NCI-H748 (cell line): Measurements from ENCODE around the gene NAT8.
"Not testable (repeated sequence)": the region's sequence is repeated elsewhere in the genome, so short reads cannot be mapped to it uniquely, and the experiment has no call there.

Experiments
- DNase-seq: peaks from one replicate; lab custom pipeline; 2025; ENCODE audit not compliant: unreplicated experiment; lab: John Stamatoyannopoulos, UW

Gene NAT8

DNA sequence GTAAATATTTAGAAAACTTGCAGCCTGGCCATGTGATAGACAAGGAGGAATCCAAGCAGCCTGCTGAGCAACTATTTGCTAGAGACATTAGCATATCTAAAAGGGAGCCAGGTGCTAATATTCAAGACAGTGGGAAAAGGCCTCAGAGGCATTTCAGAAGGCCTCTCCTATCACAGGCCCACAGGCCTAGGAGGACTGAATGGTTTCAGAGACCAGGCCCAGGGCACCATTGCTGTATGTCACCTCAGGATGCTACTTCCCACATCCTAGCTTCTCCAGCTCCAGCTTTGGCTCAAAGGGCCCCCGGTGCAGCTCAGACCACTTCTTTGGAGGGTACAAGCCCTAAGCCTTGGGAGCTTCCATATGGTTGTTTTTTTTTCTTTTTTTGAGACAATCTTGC, 3.8 kb downstream of the NAT8 start:
- DNase-seq: no peak

GRCh38 chr2:73636977-73637376, 5.2 kb downstream of the NAT8 start:
- DNase-seq: not testable (repeated sequence)

- not testable (repeated sequence) for DNase-seq
These were observed 11.5 kb downstream of the NAT8 start for GRCh38 chr2:73630662-73631266.

DNA sequence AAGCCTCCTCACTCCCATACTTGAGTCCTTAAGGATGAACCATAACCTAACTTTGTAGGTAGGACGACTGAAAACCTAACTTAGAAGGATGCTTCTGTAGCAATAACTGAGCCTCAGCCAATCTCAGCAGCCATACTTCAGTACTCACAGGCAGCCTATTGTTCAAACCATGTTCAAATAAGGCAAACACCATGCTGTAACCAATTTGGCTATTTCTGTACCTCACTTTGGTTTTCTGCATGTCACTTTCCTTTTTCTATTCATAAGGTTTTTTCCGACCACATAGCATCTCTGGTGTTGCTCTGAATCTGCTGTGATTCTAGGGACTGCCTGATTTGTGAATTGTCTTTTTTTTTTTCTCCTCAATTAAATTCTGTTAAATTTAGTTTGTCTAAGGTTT, 13.7 kb downstream of the NAT8 start:
- not testable (repeated sequence) for DNase-seq

DNA sequence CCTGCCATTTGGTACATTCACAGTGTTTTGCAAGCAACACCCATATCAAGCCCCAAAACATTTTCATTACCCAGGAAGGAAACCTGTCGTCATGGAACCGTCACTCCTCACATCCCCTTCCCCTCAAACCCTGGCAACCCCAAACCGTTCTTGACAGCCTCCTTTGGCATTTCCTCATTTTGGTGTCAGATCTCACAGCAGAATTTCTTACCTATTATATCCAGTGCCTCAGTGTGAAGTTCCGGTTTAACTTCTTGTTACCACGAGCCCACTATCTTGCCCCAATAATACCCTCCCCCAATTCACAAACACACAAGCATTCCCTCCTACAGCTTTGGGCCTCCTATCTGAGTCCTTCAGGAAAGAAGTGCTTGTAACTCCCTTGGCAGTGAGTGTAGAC, 16.0 kb downstream of the NAT8 start:
- DNase-seq: not testable (repeated sequence)

- not testable (repeated sequence) for DNase-seq
These were observed 17.6 kb downstream of the NAT8 start for GRCh38 chr2:73624625-73625024.

GRCh38 chr2:73624036-73624435, 18.2 kb downstream of the NAT8 start:
- DNase-seq: not testable (repeated sequence)

- not testable (repeated sequence) for DNase-seq
These were observed 22.3 kb downstream of the NAT8 start for GRCh38 chr2:73619925-73620324.

DNA sequence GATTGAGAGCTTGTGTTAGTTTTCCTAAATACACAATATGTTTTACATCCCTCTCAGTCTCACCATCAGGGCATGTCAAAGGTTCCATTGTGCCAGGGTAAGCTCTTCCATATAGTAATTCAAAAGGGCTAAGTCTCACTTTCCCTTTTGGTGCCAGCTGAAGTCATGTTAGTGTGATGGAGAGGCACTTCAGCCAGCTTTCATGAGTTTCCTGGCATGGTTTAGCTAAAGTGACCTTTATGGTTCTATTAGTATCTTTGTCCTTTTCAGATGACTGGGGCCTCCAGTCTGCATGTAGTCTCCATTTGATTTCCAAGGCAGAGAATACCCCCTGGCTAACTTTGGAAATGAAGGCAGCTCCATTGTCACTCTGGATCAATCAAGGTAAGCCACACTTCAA, 27.2 kb downstream of the NAT8 start:
- no peak for DNase-seq

- DNase-seq: no peak
These were observed 28.1 kb downstream of the NAT8 start for GRCh38 chr2:73614105-73614504.

DNA sequence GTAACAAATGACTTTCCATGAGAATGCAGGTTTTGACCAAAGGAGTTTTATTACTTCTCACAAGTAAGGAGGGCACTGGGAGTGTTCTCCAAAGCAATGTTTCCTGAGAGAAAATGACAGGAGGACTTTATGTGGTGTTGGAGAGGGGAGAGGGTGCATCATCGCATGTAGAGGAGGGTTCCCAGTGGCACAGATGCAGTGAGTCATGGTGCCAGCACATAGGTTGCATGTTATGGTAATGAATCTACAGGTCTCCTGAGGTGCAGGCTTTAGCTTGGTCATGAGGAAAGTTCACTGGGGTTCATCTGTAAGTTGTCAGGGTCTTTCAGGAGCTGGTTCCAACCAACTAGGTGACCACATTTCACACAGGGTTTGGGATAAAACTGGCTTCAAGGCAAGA, 30.4 kb downstream of the NAT8 start:
- DNase-seq: no peak

DNA sequence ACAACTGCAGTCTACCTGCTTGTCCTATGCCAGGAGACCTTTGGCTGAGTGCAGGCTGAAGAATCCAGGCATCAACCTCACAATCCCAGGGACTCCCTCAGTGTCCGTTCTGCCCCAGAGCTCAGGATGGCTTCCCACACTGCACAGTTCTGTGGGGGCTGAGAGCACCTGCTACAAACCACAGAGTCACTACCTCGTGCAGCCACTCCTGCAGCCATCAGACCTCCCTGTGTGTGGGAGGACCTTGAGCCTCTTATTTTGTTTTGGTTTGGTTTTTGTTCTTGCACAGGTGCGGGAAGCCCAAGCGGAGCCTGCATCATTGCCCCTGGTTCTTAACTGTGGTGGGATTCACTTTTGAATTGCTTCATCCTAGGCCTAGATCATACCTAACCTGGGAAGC, 31.0 kb downstream of the NAT8 start:
- no peak for DNase-seq

GRCh38 chr2:73610111-73610510, 32.1 kb downstream of the NAT8 start:
- no peak for DNase-seq

GRCh38 chr2:73604589-73604988, 37.6 kb downstream of the NAT8 start:
- not testable (repeated sequence) for DNase-seq

- not testable (repeated sequence) for DNase-seq
These were observed 39.1 kb downstream of the NAT8 start for GRCh38 chr2:73603099-73603588.

- no peak for DNase-seq
These were observed 40.4 kb downstream of the NAT8 start for GRCh38 chr2:73601780-73602179.

- DNase-seq: no peak
These were observed 48.0 kb downstream of the NAT8 start for GRCh38 chr2:73594251-73594650.

DNA sequence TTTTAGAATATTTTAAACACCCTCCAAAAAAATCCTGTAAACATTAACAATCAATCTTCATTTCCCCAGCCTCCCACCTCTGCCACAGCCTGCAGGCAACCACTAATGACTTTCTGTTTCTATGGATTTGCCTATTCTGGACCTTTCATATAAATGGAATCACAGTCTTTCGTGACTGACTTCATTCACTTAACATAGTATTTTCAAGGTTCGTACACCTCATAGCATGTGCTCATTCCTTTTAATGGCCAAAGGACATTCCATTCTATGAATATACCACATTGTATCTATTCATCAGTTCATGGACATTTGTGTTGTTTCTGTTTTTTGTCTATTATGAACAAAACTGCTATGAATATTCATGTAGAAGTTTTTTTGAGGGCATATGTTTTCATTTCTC, 48.5 kb downstream of the NAT8 start:
- no peak for DNase-seq
